Activated CD8-positive, alpha-beta memory T cell treated with anti-CD3 and anti-CD28 coated beads, Interleukin-2, amount 10 ng/mL, durations not matched to agents 7 days and 5 days (primary cell): ENCODE data around the gene NDUFV1. TPM values are rescaled to one million over a fixed set of nuclear protein-coding genes. Genes with fewer than 3 reads are reported as not detected.

Experiments
- ATAC-seq: fragments of 150-1000 bp; cut with Tn5 transposase; one replicate; pipeline ENCODE4 v1.10.0; 2021; ENCODE audit warnings: moderate library complexity
- CTCF ChIA-PET: fragments of 350-600 bp; sonication (Branson Sonifier 250); formaldehyde crosslinking; loops from one replicate; lab custom pipeline; 2021; ENCODE audit warnings: antibody characterized with exemption; lab: Charles Lee
- DNase-seq: peaks from one replicate; pipeline ENCODE4 v3.0.0-alpha.2; 2020
- H3K27ac Mint-ChIP-seq: one replicate; pipeline ENCODE4 v1.8.0; 2021; ENCODE audit warnings: mild to moderate bottlenecking, mixed read lengths
- H3K27me3 Mint-ChIP-seq: one replicate; pipeline ENCODE4 v1.8.0; 2021; ENCODE audit warnings: mixed read lengths
- H3K36me3 Mint-ChIP-seq: one replicate; pipeline ENCODE4 v1.8.0; 2021; ENCODE audit warnings: mild to moderate bottlenecking, mixed read lengths
- H3K4me1 Mint-ChIP-seq: one replicate; pipeline ENCODE4 v1.8.0; 2021; ENCODE audit warnings: mixed read lengths
- H3K4me3 Mint-ChIP-seq: one replicate; pipeline ENCODE4 v1.8.0; 2021; ENCODE audit warnings: mild to moderate bottlenecking, moderate library complexity, mixed read lengths
- H3K9me3 Mint-ChIP-seq: one replicate; pipeline ENCODE4 v1.8.0; 2022; ENCODE audit warnings: low read depth, mixed read lengths
- total RNA-seq, 2 experiments: library from RNA; stranded (reverse); gene quantifications; one replicate each; pipeline ENCODE4 v1.2.3, GENCODE V29; 2021

Gene NDUFV1
- total RNA-seq, 2 experiments from 2014 or later: 239 to 252 TPM

GRCh38 chr11:67627812-67628624, 21.3 kb downstream of the NDUFV1 start:
- Mint-ChIP-seq H3K4me1 (peaks cover 13% of the 10 kb centered on the region), H3K27me3 (no peaks in the 10 kb centered on the region), H3K9me3 (no peaks in the 10 kb centered on the region), H3K4me3 (no peak overlapping the region), H3K36me3 (no peaks in the 10 kb centered on the region), H3K27ac (no peak overlapping the region)
- ATAC-seq (no peak), DNase-seq (no peak)
- CTCF ChIA-PET: interaction anchor here (1.0 to 8.4 kb wide), 18 partner anchors 8 to 990 kb away, joined by 3 to 157 read pairs (median 12); partner anchors contain the start of genes ACY3, GSTP1 and TBX10

- Mint-ChIP-seq H3K4me3 (peak overlapping the region; percentile 76), H3K4me1 (peaks cover 13% of the 10 kb centered on the region), H3K9me3 (no peaks in the 10 kb centered on the region), H3K36me3 (no peaks in the 10 kb centered on the region), H3K27ac (peak overlapping the region; percentile 33), H3K27me3 (no peaks in the 10 kb centered on the region)
- no peak for ATAC-seq
- CTCF ChIA-PET: interaction anchor here (0.9 to 8.4 kb wide), 33 partner anchors 9 to 991 kb away, joined by 3 to 157 read pairs (median 6); partner anchors contain the start of genes ACY3, GSTP1, POLD4 and TBX10
- DNase-seq: no peak
Observed at GRCh38 chr11:67628710-67629385, 22.1 kb downstream of the NDUFV1 start.

- CTCF ChIA-PET: interaction anchor here (0.7 to 8.4 kb wide), 34 partner anchors 10 to 992 kb away, joined by 3 to 157 read pairs (median 6); partner anchors contain the start of genes ACY3, GSTP1, POLD4 and TBX10
- ATAC-seq: peak; percentile 67
- peak within 1 kb of the TSS; percentile 76 for H3K4me3 Mint-ChIP-seq
Observed at GRCh38 chr11:67629386-67630227, 22.9 kb downstream of the NDUFV1 start, which contains the start of gene NUDT8. NUDT8 (minus strand) TSS chr11:67629937; CDS start chr11:67629911, 26 bp downstream.

GRCh38 chr11:67630228-67630942, 23.6 kb downstream of the NDUFV1 start:
- H3K4me1 Mint-ChIP-seq: peaks cover 13% of the 10 kb centered on the region
- peak; percentile 76 for ATAC-seq
- no peaks in the 10 kb centered on the region for H3K9me3 Mint-ChIP-seq
- H3K4me3 Mint-ChIP-seq: peak overlapping the region; percentile 76
- no peaks in the 10 kb centered on the region for H3K36me3 Mint-ChIP-seq
- peak; percentile 99 for DNase-seq
- CTCF ChIA-PET: interaction anchor here (0.7 to 8.4 kb wide), 23 partner anchors 9 to 293 kb away, joined by 3 to 157 read pairs (median 8); partner anchors contain the start of genes ACY3, GSTP1, POLD4 and TBX10
- no peaks in the 10 kb centered on the region for H3K27me3 Mint-ChIP-seq
- H3K27ac Mint-ChIP-seq: peak overlapping the region; percentile 87

More at GRCh38 chr11:67629386-67630227, 22.9 kb downstream of the NDUFV1 start, which contains the start of gene NUDT8:
- Mint-ChIP-seq H3K9me3 (no peaks in the 10 kb centered on the region), H3K36me3 (no peaks in the 10 kb centered on the region), H3K27me3 (no peaks in the 10 kb centered on the region), H3K27ac (peak within 1 kb of the TSS; percentile 87), H3K4me1 (peaks cover 13% of the 10 kb centered on the region)
- peak; percentile 94 for DNase-seq

GRCh38 chr11:67630943-67631331, 24.2 kb downstream of the NDUFV1 start:
- peak overlapping the region; percentile 76 for H3K4me3 Mint-ChIP-seq
- no peaks in the 10 kb centered on the region for H3K36me3 Mint-ChIP-seq
- H3K4me1 Mint-ChIP-seq: peaks cover 13% of the 10 kb centered on the region
- no peaks in the 10 kb centered on the region for H3K27me3 Mint-ChIP-seq
- ATAC-seq (no peak), DNase-seq (no peak)
- peak overlapping the region; percentile 86 for H3K27ac Mint-ChIP-seq
- CTCF ChIA-PET: interaction anchor here (1.3 to 8.4 kb wide), 11 partner anchors 8 to 278 kb away, joined by 3 to 157 read pairs (median 16); partner anchors contain the start of genes ACY3, POLD4 and TBX10
- no peaks in the 10 kb centered on the region for H3K9me3 Mint-ChIP-seq

- no peak overlapping the region for H3K27ac Mint-ChIP-seq
- no peak overlapping the region for H3K4me3 Mint-ChIP-seq
- no peaks in the 10 kb centered on the region for H3K36me3 Mint-ChIP-seq
- CTCF ChIA-PET: interaction anchor here (3.5 to 8.4 kb wide), 6 partner anchors 8 to 82 kb away, joined by 16 to 157 read pairs (median 68); partner anchors contain the start of genes ACY3 and TBX10
- no peak for ATAC-seq
- no peaks in the 10 kb centered on the region for H3K27me3 Mint-ChIP-seq
- no peak for DNase-seq
- H3K9me3 Mint-ChIP-seq: no peaks in the 10 kb centered on the region
- H3K4me1 Mint-ChIP-seq: peaks cover 13% of the 10 kb centered on the region
Observed at GRCh38 chr11:67631411-67631810, 24.7 kb downstream of the NDUFV1 start.

GRCh38 chr11:67631853-67632174, 25.1 kb downstream of the NDUFV1 start:
- ATAC-seq (no peak), DNase-seq (no peak)
- Mint-ChIP-seq H3K27ac (no peak overlapping the region), H3K4me3 (no peak overlapping the region), H3K27me3 (no peaks in the 10 kb centered on the region), H3K4me1 (peaks cover 16% of the 10 kb centered on the region), H3K9me3 (no peaks in the 10 kb centered on the region), H3K36me3 (no peaks in the 10 kb centered on the region)
- CTCF ChIA-PET: interaction anchor here (4.0 to 8.4 kb wide), 5 partner anchors 17 to 82 kb away, joined by 16 to 157 read pairs (median 111); partner anchors contain the start of gene ACY3

- Mint-ChIP-seq H3K4me1 (peaks cover 22% of the 10 kb centered on the region), H3K9me3 (no peaks in the 10 kb centered on the region), H3K36me3 (no peaks in the 10 kb centered on the region), H3K4me3 (no peak overlapping the region), H3K27ac (no peak overlapping the region), H3K27me3 (no peaks in the 10 kb centered on the region)
- CTCF ChIA-PET: interaction anchor here (4.9 to 8.4 kb wide), 4 partner anchors 16 to 81 kb away, joined by 16 to 157 read pairs (median 122); partner anchors contain the start of gene ACY3
- DNase-seq: no peak
- no peak for ATAC-seq
Observed at GRCh38 chr11:67632175-67632981, 25.6 kb downstream of the NDUFV1 start.

GRCh38 chr11:67632982-67633755, 26.4 kb downstream of the NDUFV1 start:
- Mint-ChIP-seq H3K27me3 (no peaks in the 10 kb centered on the region), H3K27ac (no peak overlapping the region), H3K9me3 (no peaks in the 10 kb centered on the region), H3K36me3 (no peaks in the 10 kb centered on the region), H3K4me1 (peaks cover 23% of the 10 kb centered on the region), H3K4me3 (no peak overlapping the region)
- CTCF ChIA-PET: interaction anchor here (7.0 to 8.4 kb wide), 2 partner anchors 15 to 26 kb away, joined by 132 to 157 read pairs; partner anchors contain the start of gene ACY3
- ATAC-seq (no peak), DNase-seq (no peak)

GRCh38 chr11:67633758-67634365, 27.1 kb downstream of the NDUFV1 start:
- no peak overlapping the region for H3K27ac Mint-ChIP-seq
- H3K9me3 Mint-ChIP-seq: no peaks in the 10 kb centered on the region
- H3K27me3 Mint-ChIP-seq: peaks cover 4% of the 10 kb centered on the region
- H3K4me1 Mint-ChIP-seq: peaks cover 18% of the 10 kb centered on the region
- ATAC-seq (no peak), DNase-seq (no peak)
- CTCF ChIA-PET: interaction anchor here (7.0 to 8.4 kb wide), 2 partner anchors 14 to 25 kb away, joined by 132 to 157 read pairs; partner anchors contain the start of gene ACY3
- H3K36me3 Mint-ChIP-seq: no peaks in the 10 kb centered on the region
- no peak overlapping the region for H3K4me3 Mint-ChIP-seq
